ENCODE results near the gene CERS6. TPM values are rescaled to one million over a fixed set of nuclear protein-coding genes. Genes with fewer than 3 reads are reported as not detected.

Gene CERS6
- polyA plus RNA-seq, 4 donors: 6.8 to 55.4 (median 21.9) TPM

GRCh38 chr2:168622559-168622958 is 166.5 kb downstream of the CERS6 start:
- no peaks in the 10 kb centered on the region for H3K36me3 ChIP-seq (ENCODE audit: control insufficient read depth in 3 of 3, insufficient read depth in 2 of 3, low read depth in 1 of 3, low read length in 3 of 3)
- DNase-seq: peak; percentile 46 to 54
- H3K9me3 ChIP-seq (ENCODE audit: control insufficient read depth in 2 of 2, insufficient read depth in 1 of 2, low read depth in 1 of 2, low read length in 1 of 2): no peaks in the 10 kb centered on the region
- H3K27me3 ChIP-seq (ENCODE audit: control insufficient read depth in 3 of 3, insufficient read depth in 3 of 3, low read length in 3 of 3): no peaks in the 10 kb centered on the region
- 25 to 54% (median 26%) methylated on average over 1 of the region's 1 CpG for WGBS, 3 donors
- peaks cover 0 to 8% (median 6%) of the 10 kb centered on the region in 3 donors for H3K4me1 ChIP-seq (ENCODE audit: control insufficient read depth in 3 of 3, insufficient read depth in 2 of 3, low read depth in 1 of 3, low read length in 2 of 3)
- peak; percentile 86 for FAIRE-seq
- no peak overlapping the region for H3K4me3 ChIP-seq (ENCODE audit: low read depth in 1 of 3, low read length in 3 of 3)
- H3K27ac ChIP-seq (ENCODE audit: low read depth in 1 of 3, low read length in 2 of 3): no peak overlapping the region

DNA sequence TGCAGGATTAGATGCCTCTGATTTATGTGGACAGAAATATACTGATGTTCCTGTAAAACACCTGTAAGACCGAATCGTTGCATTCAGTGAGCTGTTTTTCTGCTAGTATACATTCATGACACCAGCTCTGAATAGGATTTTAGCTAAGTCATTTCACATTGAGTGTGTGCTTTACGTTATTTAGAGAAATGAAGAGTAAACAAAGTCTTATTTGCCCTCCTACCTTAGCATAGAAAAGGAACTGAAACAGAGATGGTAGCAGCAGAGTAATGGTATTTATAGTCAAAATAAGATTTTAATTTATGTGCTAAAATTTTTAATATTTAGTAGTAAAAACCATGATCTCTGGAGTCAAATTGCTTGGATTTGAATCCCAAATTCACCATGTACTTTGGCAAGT is 168.0 kb downstream of the CERS6 start:
- 87 to 91% (median 88%) methylated on average over 3 of the region's 3 CpGs for WGBS, 3 donors
- no peak for FAIRE-seq
- no peak overlapping the region for H3K27ac ChIP-seq (ENCODE audit: low read depth in 1 of 3, low read length in 2 of 3)

GRCh38 chr2:168626096-168626495 is 170.0 kb downstream of the CERS6 start:
- FAIRE-seq: no peak
- Histone ChIP-seq H3K9me3 (ENCODE audit: control insufficient read depth in 2 of 2, insufficient read depth in 1 of 2, low read depth in 1 of 2, low read length in 1 of 2) (no peaks in the 10 kb centered on the region), H3K4me3 (ENCODE audit: low read depth in 1 of 3, low read length in 3 of 3) (no peak overlapping the region), H3K27ac (ENCODE audit: low read depth in 1 of 3, low read length in 2 of 3) (peak overlapping the region in 1 of 3 donors; percentile 73), H3K4me1 (ENCODE audit: control insufficient read depth in 3 of 3, insufficient read depth in 2 of 3, low read depth in 1 of 3, low read length in 2 of 3) (peaks cover 0 to 8% (median 6%) of the 10 kb centered on the region in 3 donors), H3K36me3 (ENCODE audit: control insufficient read depth in 3 of 3, insufficient read depth in 2 of 3, low read depth in 1 of 3, low read length in 3 of 3) (no peaks in the 10 kb centered on the region), H3K27me3 (ENCODE audit: control insufficient read depth in 3 of 3, insufficient read depth in 3 of 3, low read length in 3 of 3) (no peaks in the 10 kb centered on the region)
- 17 to 30% (median 28%) methylated on average over 4 of the region's 4 CpGs for WGBS, 3 donors
- peak in 1 of 2 donors; percentile 20 for DNase-seq

More for the DNA sequence above, 168.0 kb downstream of the CERS6 start:
- H3K4me3 ChIP-seq (ENCODE audit: low read depth in 1 of 3, low read length in 3 of 3): no peak overlapping the region
- no peak for DNase-seq
- H3K9me3 ChIP-seq (ENCODE audit: control insufficient read depth in 2 of 2, insufficient read depth in 1 of 2, low read depth in 1 of 2, low read length in 1 of 2): no peaks in the 10 kb centered on the region
- no peaks in the 10 kb centered on the region for H3K27me3 ChIP-seq (ENCODE audit: control insufficient read depth in 3 of 3, insufficient read depth in 3 of 3, low read length in 3 of 3)
- H3K4me1 ChIP-seq (ENCODE audit: control insufficient read depth in 3 of 3, insufficient read depth in 2 of 3, low read depth in 1 of 3, low read length in 2 of 3): peaks cover 0 to 8% (median 6%) of the 10 kb centered on the region in 3 donors
- H3K36me3 ChIP-seq (ENCODE audit: control insufficient read depth in 3 of 3, insufficient read depth in 2 of 3, low read depth in 1 of 3, low read length in 3 of 3): no peaks in the 10 kb centered on the region

DNA sequence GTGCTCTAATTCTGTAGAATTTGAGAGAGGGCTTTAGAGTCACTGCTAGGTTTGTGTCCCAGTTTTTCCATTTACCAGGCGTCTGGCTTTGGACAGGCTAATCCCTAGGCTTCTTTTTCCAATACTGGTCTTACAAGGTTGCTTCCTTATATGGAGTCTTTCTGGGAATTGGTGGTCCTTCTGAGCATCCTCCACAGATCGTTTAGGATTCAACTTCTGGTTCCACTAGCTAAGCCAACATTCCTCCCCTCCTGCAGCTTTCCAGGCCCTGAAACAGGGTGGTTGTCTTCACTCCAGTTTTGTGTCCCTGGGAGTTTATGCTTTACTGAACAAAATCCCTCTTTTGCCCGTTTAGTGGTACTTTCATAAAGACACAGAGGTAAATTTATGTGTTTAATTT is 170.6 kb downstream of the CERS6 start:
- H3K27ac ChIP-seq (ENCODE audit: low read depth in 1 of 3, low read length in 2 of 3): peak overlapping the region in 1 of 3 donors; percentile 73
- no peak for FAIRE-seq

DNA sequence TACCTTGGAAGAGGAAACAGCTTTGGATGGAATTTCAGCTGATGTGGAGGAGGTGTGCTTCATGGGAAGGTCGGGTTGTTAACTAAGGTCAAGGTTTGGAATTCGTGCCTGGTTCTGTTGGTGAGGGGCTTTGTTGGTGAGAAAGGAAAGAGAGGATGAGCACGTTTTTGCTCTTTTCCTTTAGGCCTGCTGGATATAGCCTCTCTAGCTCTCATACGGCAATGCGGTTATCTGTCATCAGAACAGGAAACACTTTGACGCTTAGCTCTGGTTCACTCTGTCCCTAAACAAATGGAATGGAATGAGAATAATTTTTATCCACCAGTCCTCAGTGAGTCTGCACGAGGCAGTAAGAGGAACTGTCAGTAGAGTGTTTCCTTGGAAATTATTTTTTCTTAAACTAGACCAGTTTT is 176.6 kb downstream of the CERS6 start:
- Histone ChIP-seq H3K27ac (ENCODE audit: low read depth in 1 of 3, low read length in 2 of 3) (peak overlapping the region in 2 of 3 donors; percentile 10 to 75), H3K27me3 (ENCODE audit: control insufficient read depth in 3 of 3, insufficient read depth in 3 of 3, low read length in 3 of 3) (no peaks in the 10 kb centered on the region), H3K9me3 (ENCODE audit: control insufficient read depth in 2 of 2, insufficient read depth in 1 of 2, low read depth in 1 of 2, low read length in 1 of 2) (no peaks in the 10 kb centered on the region), H3K4me1 (ENCODE audit: control insufficient read depth in 3 of 3, insufficient read depth in 2 of 3, low read depth in 1 of 3, low read length in 2 of 3) (peaks cover 2 to 18% (median 17%) of the 10 kb centered on the region in 3 donors), H3K4me3 (ENCODE audit: low read depth in 1 of 3, low read length in 3 of 3) (no peak overlapping the region), H3K36me3 (ENCODE audit: control insufficient read depth in 3 of 3, insufficient read depth in 2 of 3, low read depth in 1 of 3, low read length in 3 of 3) (no peaks in the 10 kb centered on the region)
- no peak for DNase-seq
- no peak for FAIRE-seq
- 46 to 86% (median 68%) methylated on average over 7 of the region's 7 CpGs for WGBS, 3 donors

More for the DNA sequence above, 170.6 kb downstream of the CERS6 start:
- Histone ChIP-seq H3K4me1 (ENCODE audit: control insufficient read depth in 3 of 3, insufficient read depth in 2 of 3, low read depth in 1 of 3, low read length in 2 of 3) (peaks cover 0 to 8% (median 6%) of the 10 kb centered on the region in 3 donors), H3K4me3 (ENCODE audit: low read depth in 1 of 3, low read length in 3 of 3) (no peak overlapping the region), H3K27me3 (ENCODE audit: control insufficient read depth in 3 of 3, insufficient read depth in 3 of 3, low read length in 3 of 3) (no peaks in the 10 kb centered on the region), H3K9me3 (ENCODE audit: control insufficient read depth in 2 of 2, insufficient read depth in 1 of 2, low read depth in 1 of 2, low read length in 1 of 2) (no peaks in the 10 kb centered on the region), H3K36me3 (ENCODE audit: control insufficient read depth in 3 of 3, insufficient read depth in 2 of 3, low read depth in 1 of 3, low read length in 3 of 3) (no peaks in the 10 kb centered on the region)
- DNase-seq: no peak
- 60 to 64% (median 61%) methylated on average over 3 of the region's 3 CpGs for WGBS, 3 donors

GRCh38 chr2:168633200-168633599 is 177.1 kb downstream of the CERS6 start:
- peaks cover 2 to 18% (median 17%) of the 10 kb centered on the region in 3 donors for H3K4me1 ChIP-seq (ENCODE audit: control insufficient read depth in 3 of 3, insufficient read depth in 2 of 3, low read depth in 1 of 3, low read length in 2 of 3)
- DNase-seq: no peak
- H3K27ac ChIP-seq (ENCODE audit: low read depth in 1 of 3, low read length in 2 of 3): peak overlapping the region in 2 of 3 donors; percentile 20 to 32
- H3K27me3 ChIP-seq (ENCODE audit: control insufficient read depth in 3 of 3, insufficient read depth in 3 of 3, low read length in 3 of 3): no peaks in the 10 kb centered on the region
- no peak for FAIRE-seq
- H3K4me3 ChIP-seq (ENCODE audit: low read depth in 1 of 3, low read length in 3 of 3): no peak overlapping the region
- WGBS, 3 donors: 73 to 94% (median 90%) methylated on average over 1 of the region's 1 CpG
- no peaks in the 10 kb centered on the region for H3K9me3 ChIP-seq (ENCODE audit: control insufficient read depth in 2 of 2, insufficient read depth in 1 of 2, low read depth in 1 of 2, low read length in 1 of 2)
- H3K36me3 ChIP-seq (ENCODE audit: control insufficient read depth in 3 of 3, insufficient read depth in 2 of 3, low read depth in 1 of 3, low read length in 3 of 3): no peaks in the 10 kb centered on the region

DNA sequence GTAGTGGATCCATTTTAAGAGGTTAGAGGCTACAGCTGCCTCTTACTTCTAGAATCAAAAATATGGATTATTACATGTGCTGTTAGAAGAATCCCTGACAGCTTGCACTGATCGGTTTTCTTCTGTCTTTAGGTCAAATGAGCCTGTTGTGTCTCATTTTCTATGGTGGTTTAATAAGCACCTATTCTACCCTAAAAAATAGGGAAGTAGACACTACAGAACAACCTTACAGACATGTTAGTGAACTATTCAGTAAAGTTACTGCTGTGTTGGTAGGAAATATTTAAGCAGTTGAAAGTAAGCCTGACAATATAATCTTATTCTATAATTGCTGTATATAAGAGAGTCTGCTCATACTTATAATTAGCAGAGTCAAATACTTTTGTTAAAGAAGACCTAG is 177.8 kb downstream of the CERS6 start:
- no peak overlapping the region for H3K4me3 ChIP-seq (ENCODE audit: low read depth in 1 of 3, low read length in 3 of 3)
- peaks cover 2 to 19% (median 19%) of the 10 kb centered on the region in 3 donors for H3K4me1 ChIP-seq (ENCODE audit: control insufficient read depth in 3 of 3, insufficient read depth in 2 of 3, low read depth in 1 of 3, low read length in 2 of 3)
- H3K36me3 ChIP-seq (ENCODE audit: control insufficient read depth in 3 of 3, insufficient read depth in 2 of 3, low read depth in 1 of 3, low read length in 3 of 3): no peaks in the 10 kb centered on the region
- no peak overlapping the region for H3K27ac ChIP-seq (ENCODE audit: low read depth in 1 of 3, low read length in 2 of 3)
- no peaks in the 10 kb centered on the region for H3K27me3 ChIP-seq (ENCODE audit: control insufficient read depth in 3 of 3, insufficient read depth in 3 of 3, low read length in 3 of 3)
- H3K9me3 ChIP-seq (ENCODE audit: control insufficient read depth in 2 of 2, insufficient read depth in 1 of 2, low read depth in 1 of 2, low read length in 1 of 2): no peaks in the 10 kb centered on the region
- no peak for FAIRE-seq
- DNase-seq: no peak
- 73 to 84% (median 79%) methylated on average over 1 of the region's 1 CpG for WGBS, 3 donors

- 20 to 31% (median 22%) methylated on average over 3 of the region's 3 CpGs for WGBS, 3 donors
- Histone ChIP-seq H3K4me1 (ENCODE audit: control insufficient read depth in 3 of 3, insufficient read depth in 2 of 3, low read depth in 1 of 3, low read length in 2 of 3) (peaks cover 5 to 30% (median 24%) of the 10 kb centered on the region in 3 donors), H3K27ac (ENCODE audit: low read depth in 1 of 3, low read length in 2 of 3) (peak overlapping the region in 2 of 3 donors; percentile 33 to 43)
Observed at GRCh38 chr2:168635065-168635577, 179.0 kb downstream of the CERS6 start.

GRCh38 chr2:168639018-168639417 is 182.9 kb downstream of the CERS6 start:
- no peaks in the 10 kb centered on the region for H3K9me3 ChIP-seq (ENCODE audit: control insufficient read depth in 2 of 2, insufficient read depth in 1 of 2, low read depth in 1 of 2, low read length in 1 of 2)
- peak overlapping the region in 1 of 3 donors; percentile 65 for H3K27ac ChIP-seq (ENCODE audit: low read depth in 1 of 3, low read length in 2 of 3)
- 70 to 73% (median 71%) methylated on average over 2 of the region's 2 CpGs for WGBS, 3 donors
- DNase-seq (no peak), FAIRE-seq (no peak)
- no peak overlapping the region for H3K4me3 ChIP-seq (ENCODE audit: low read depth in 1 of 3, low read length in 3 of 3)
- no peaks in the 10 kb centered on the region for H3K36me3 ChIP-seq (ENCODE audit: control insufficient read depth in 3 of 3, insufficient read depth in 2 of 3, low read depth in 1 of 3, low read length in 3 of 3)
- H3K27me3 ChIP-seq (ENCODE audit: control insufficient read depth in 3 of 3, insufficient read depth in 3 of 3, low read length in 3 of 3): no peaks in the 10 kb centered on the region
- peaks cover 5 to 42% (median 23%) of the 10 kb centered on the region in 3 donors for H3K4me1 ChIP-seq (ENCODE audit: control insufficient read depth in 3 of 3, insufficient read depth in 2 of 3, low read depth in 1 of 3, low read length in 2 of 3)

More at GRCh38 chr2:168635065-168635577, 179.0 kb downstream of the CERS6 start:
- Histone ChIP-seq H3K9me3 (ENCODE audit: control insufficient read depth in 2 of 2, insufficient read depth in 1 of 2, low read depth in 1 of 2, low read length in 1 of 2) (no peaks in the 10 kb centered on the region), H3K27me3 (ENCODE audit: control insufficient read depth in 3 of 3, insufficient read depth in 3 of 3, low read length in 3 of 3) (no peaks in the 10 kb centered on the region), H3K4me3 (ENCODE audit: low read depth in 1 of 3, low read length in 3 of 3) (no peak overlapping the region), H3K36me3 (ENCODE audit: control insufficient read depth in 3 of 3, insufficient read depth in 2 of 3, low read depth in 1 of 3, low read length in 3 of 3) (no peaks in the 10 kb centered on the region)
- peak; percentile 50 to 60 for DNase-seq
- no peak for FAIRE-seq
